ENCODE results near the gene NPTXR. TPM values are rescaled to one million over a fixed set of nuclear protein-coding genes. Genes with fewer than 3 reads are reported as not detected.

The NPTXR gene
- total RNA-seq, 6 experiments from 2014 or later: 0.18 to 0.68 (median 0.28) TPM

- Histone ChIP-seq H3K27me3 (no peaks in the 10 kb centered on the region), H3K27ac (no peak overlapping the region), H3K4me3 (no peak overlapping the region), H3K9me3 (no peaks in the 10 kb centered on the region), H3K36me3 (no peaks in the 10 kb centered on the region), H3K4me1 (peaks cover 0 to 7% (median 0%) of the 10 kb centered on the region in 4 donors)
- ATAC-seq (no peak), DNase-seq (no peak)
- 73% methylated on average over 3 of the region's 5 CpGs for WGBS (ENCODE audit: insufficient coverage, low coverage, low lambda C conversion rate, missing lambda C conversion rate)
- TF ChIP-seq, protein P1, sequence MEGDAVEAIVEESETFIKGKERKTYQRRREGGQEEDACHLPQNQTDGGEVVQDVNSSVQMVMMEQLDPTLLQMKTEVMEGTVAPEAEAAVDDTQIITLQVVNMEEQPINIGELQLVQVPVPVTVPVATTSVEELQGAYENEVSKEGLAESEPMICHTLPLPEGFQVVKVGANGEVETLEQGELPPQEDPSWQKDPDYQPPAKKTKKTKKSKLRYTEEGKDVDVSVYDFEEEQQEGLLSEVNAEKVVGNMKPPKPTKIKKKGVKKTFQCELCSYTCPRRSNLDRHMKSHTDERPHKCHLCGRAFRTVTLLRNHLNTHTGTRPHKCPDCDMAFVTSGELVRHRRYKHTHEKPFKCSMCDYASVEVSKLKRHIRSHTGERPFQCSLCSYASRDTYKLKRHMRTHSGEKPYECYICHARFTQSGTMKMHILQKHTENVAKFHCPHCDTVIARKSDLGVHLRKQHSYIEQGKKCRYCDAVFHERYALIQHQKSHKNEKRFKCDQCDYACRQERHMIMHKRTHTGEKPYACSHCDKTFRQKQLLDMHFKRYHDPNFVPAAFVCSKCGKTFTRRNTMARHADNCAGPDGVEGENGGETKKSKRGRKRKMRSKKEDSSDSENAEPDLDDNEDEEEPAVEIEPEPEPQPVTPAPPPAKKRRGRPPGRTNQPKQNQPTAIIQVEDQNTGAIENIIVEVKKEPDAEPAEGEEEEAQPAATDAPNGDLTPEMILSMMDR (IDR thresholded peaks at IDR 0.05): no peak
- no peak for TF ChIP-seq POLR2A (IDR thresholded peaks at IDR 0.05)
- intact Hi-C loops (cut with DNase I): no loop called here
Observed at GRCh38 chr22:38879108-38879729, 35.4 kb upstream of the NPTXR start.

DNA sequence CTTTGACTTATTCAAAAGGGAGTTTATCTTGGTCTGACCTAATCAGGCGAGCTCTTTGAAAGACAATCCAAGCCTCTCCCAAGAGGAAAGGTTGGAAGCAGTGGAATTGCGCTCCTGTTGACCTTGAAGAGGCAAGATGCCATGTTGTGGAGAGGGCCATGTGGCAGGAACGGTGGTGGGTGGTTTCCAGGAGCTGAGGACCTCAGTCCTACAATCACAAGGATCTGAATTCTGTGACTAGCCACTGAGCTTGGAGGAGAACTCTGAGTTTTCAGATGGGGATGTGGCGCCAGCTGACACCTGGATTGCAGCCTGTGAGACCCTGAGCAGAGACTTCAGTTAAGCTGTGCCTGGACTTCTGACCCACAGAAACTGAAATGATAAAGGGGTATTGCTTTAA, 34.2 kb upstream of the NPTXR start:
- Histone ChIP-seq H3K4me3 (no peak overlapping the region), H3K27me3 (no peaks in the 10 kb centered on the region), H3K36me3 (no peaks in the 10 kb centered on the region), H3K4me1 (peaks cover 0 to 7% (median 0%) of the 10 kb centered on the region in 4 donors), H3K9me3 (no peaks in the 10 kb centered on the region), H3K27ac (no peak overlapping the region)
- no peak for ATAC-seq
- intact Hi-C loops (cut with DNase I): no loop called here
- no peak for TF ChIP-seq POLR2A (IDR thresholded peaks at IDR 0.05)
- TF ChIP-seq, protein P1 (IDR thresholded peaks at IDR 0.05): no peak
- 82% methylated on average over 4 of the region's 4 CpGs for WGBS (ENCODE audit: insufficient coverage, low coverage, low lambda C conversion rate, missing lambda C conversion rate)
- DNase-seq: no peak

DNA sequence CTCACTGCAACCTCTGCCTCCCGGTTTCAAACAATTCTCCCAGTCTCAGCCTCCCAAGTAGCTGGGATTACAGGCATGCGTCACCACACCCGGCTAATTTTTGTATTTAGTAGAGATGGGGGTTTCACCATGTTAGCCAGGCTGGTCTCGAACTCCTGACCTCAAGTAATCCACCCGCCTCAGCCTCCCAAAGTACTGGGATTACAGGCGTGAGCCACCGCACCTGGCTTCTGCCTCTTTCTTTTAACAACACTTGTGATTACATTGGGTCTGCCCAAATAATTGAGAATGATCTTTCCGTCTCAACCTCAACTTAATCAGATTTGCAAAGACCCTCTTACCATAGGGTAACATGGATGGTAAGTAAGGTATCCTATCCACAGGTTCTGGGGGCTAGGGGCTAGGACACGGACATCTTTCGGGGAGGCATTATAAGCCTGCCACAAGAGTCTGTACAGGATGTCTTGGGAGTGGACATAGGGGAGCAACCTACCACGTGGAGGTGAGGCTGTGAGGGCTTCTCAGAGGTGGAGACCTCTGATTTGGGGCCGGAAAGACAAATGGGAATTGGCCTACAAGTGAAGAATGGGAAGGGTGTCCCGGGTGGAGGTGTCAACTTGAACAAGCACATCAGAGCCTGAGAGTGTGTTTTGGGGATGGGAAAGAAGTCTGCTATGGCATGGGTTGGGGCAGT, 30.8 kb upstream of the NPTXR start:
- DNase-seq (no peak), ATAC-seq (no peak)
- H3K9me3 ChIP-seq: no peaks in the 10 kb centered on the region
- no peak overlapping the region for H3K4me3 ChIP-seq
- H3K36me3 ChIP-seq: no peaks in the 10 kb centered on the region
- H3K27me3 ChIP-seq: no peaks in the 10 kb centered on the region
- peaks cover 0 to 12% (median 0%) of the 10 kb centered on the region in 4 donors for H3K4me1 ChIP-seq
- WGBS (ENCODE audit: insufficient coverage, low coverage, low lambda C conversion rate, missing lambda C conversion rate): 86% methylated on average over 13 of the region's 13 CpGs
- no peak overlapping the region for H3K27ac ChIP-seq
- intact Hi-C loops (cut with DNase I): no loop called here
- TF ChIP-seq, protein P1 (IDR thresholded peaks at IDR 0.05): no peak
- TF ChIP-seq POLR2A (IDR thresholded peaks at IDR 0.05): no peak

- H3K9me3 ChIP-seq: no peaks in the 10 kb centered on the region
- intact Hi-C loops (cut with DNase I): no loop called here
- no peak overlapping the region for H3K27ac ChIP-seq
- no peaks in the 10 kb centered on the region for H3K36me3 ChIP-seq
- peaks cover 0 to 21% (median 0%) of the 10 kb centered on the region in 4 donors for H3K4me1 ChIP-seq
- 73% methylated on average over 6 of the region's 9 CpGs for WGBS (ENCODE audit: insufficient coverage, low coverage, low lambda C conversion rate, missing lambda C conversion rate)
- TF ChIP-seq POLR2A (IDR thresholded peaks at IDR 0.05): no peak
- TF ChIP-seq, protein P1 (IDR thresholded peaks at IDR 0.05): no peak
- H3K27me3 ChIP-seq: no peaks in the 10 kb centered on the region
- H3K4me3 ChIP-seq: peak overlapping the region in 1 of 3 donors; percentile 82
- DNase-seq (no peak), ATAC-seq (no peak)
Observed at GRCh38 chr22:38873469-38874411, 29.9 kb upstream of the NPTXR start.

Measured in right lobe of liver (tissue), 6 donors.